ENCODE measurements around the gene WWOX.

Gene WWOX

GRCh38 chr16:78200023-78200389 is 100.6 kb downstream of the WWOX start:
- Histone ChIP-seq H3K4me1 (ENCODE audit: control insufficient read depth, insufficient read depth, low read length, poor library complexity, severe bottlenecking) (no peaks in the 10 kb centered on the region), H3K4me3 (ENCODE audit: insufficient read depth, low read depth, low read length, poor library complexity, severe bottlenecking) (no peak overlapping the region), H3K27ac (ENCODE audit: insufficient read depth, low read length, poor library complexity, severe bottlenecking) (no peak overlapping the region), H3K36me3 (ENCODE audit: control insufficient read depth, insufficient read depth, low read length) (no peaks in the 10 kb centered on the region), H3K9me3 (ENCODE audit: control insufficient read depth, low read length) (no peaks in the 10 kb centered on the region), H3K27me3 (replicated peaks; ENCODE audit: control insufficient read depth, insufficient read depth, low read length, poor library complexity, severe bottlenecking) (no peaks in the 10 kb centered on the region)
- DNase-seq: no peak

GRCh38 chr16:78200623-78201096 is 101.2 kb downstream of the WWOX start:
- Histone ChIP-seq H3K4me3 (ENCODE audit: insufficient read depth, low read depth, low read length, poor library complexity, severe bottlenecking) (no peak overlapping the region), H3K27me3 (replicated peaks; ENCODE audit: control insufficient read depth, insufficient read depth, low read length, poor library complexity, severe bottlenecking) (no peaks in the 10 kb centered on the region), H3K4me1 (ENCODE audit: control insufficient read depth, insufficient read depth, low read length, poor library complexity, severe bottlenecking) (no peaks in the 10 kb centered on the region), H3K9me3 (ENCODE audit: control insufficient read depth, low read length) (no peaks in the 10 kb centered on the region), H3K27ac (ENCODE audit: insufficient read depth, low read length, poor library complexity, severe bottlenecking) (no peak overlapping the region), H3K36me3 (ENCODE audit: control insufficient read depth, insufficient read depth, low read length) (no peaks in the 10 kb centered on the region)
- DNase-seq: no peak

GRCh38 chr16:78205506-78205905 is 106.1 kb downstream of the WWOX start:
- Histone ChIP-seq H3K27me3 (replicated peaks; ENCODE audit: control insufficient read depth, insufficient read depth, low read length, poor library complexity, severe bottlenecking) (no peaks in the 10 kb centered on the region), H3K36me3 (ENCODE audit: control insufficient read depth, insufficient read depth, low read length) (no peaks in the 10 kb centered on the region), H3K4me3 (ENCODE audit: insufficient read depth, low read depth, low read length, poor library complexity, severe bottlenecking) (no peak overlapping the region), H3K4me1 (ENCODE audit: control insufficient read depth, insufficient read depth, low read length, poor library complexity, severe bottlenecking) (no peaks in the 10 kb centered on the region), H3K27ac (ENCODE audit: insufficient read depth, low read length, poor library complexity, severe bottlenecking) (no peak overlapping the region), H3K9me3 (ENCODE audit: control insufficient read depth, low read length) (no peaks in the 10 kb centered on the region)
- DNase-seq: no peak

GRCh38 chr16:78206623-78207223 is 107.3 kb downstream of the WWOX start:
- Histone ChIP-seq H3K27me3 (replicated peaks; ENCODE audit: control insufficient read depth, insufficient read depth, low read length, poor library complexity, severe bottlenecking) (no peaks in the 10 kb centered on the region), H3K4me3 (ENCODE audit: insufficient read depth, low read depth, low read length, poor library complexity, severe bottlenecking) (no peak overlapping the region), H3K9me3 (ENCODE audit: control insufficient read depth, low read length) (no peaks in the 10 kb centered on the region), H3K4me1 (ENCODE audit: control insufficient read depth, insufficient read depth, low read length, poor library complexity, severe bottlenecking) (no peaks in the 10 kb centered on the region), H3K36me3 (ENCODE audit: control insufficient read depth, insufficient read depth, low read length) (no peaks in the 10 kb centered on the region), H3K27ac (ENCODE audit: insufficient read depth, low read length, poor library complexity, severe bottlenecking) (no peak overlapping the region)
- DNase-seq: no peak

- no peaks in the 10 kb centered on the region for H3K27me3 ChIP-seq (replicated peaks; ENCODE audit: control insufficient read depth, insufficient read depth, low read length, poor library complexity, severe bottlenecking)
- no peak overlapping the region for H3K27ac ChIP-seq (ENCODE audit: insufficient read depth, low read length, poor library complexity, severe bottlenecking)
- DNase-seq: no peak
- H3K36me3 ChIP-seq (ENCODE audit: control insufficient read depth, insufficient read depth, low read length): no peaks in the 10 kb centered on the region
- no peak overlapping the region for H3K4me3 ChIP-seq (ENCODE audit: insufficient read depth, low read depth, low read length, poor library complexity, severe bottlenecking)
- H3K9me3 ChIP-seq (ENCODE audit: control insufficient read depth, low read length): no peaks in the 10 kb centered on the region
- H3K4me1 ChIP-seq (ENCODE audit: control insufficient read depth, insufficient read depth, low read length, poor library complexity, severe bottlenecking): no peaks in the 10 kb centered on the region
These were observed 110.7 kb downstream of the WWOX start for GRCh38 chr16:78209951-78210661.

GRCh38 chr16:78211020-78211599 is 111.7 kb downstream of the WWOX start:
- no peaks in the 10 kb centered on the region for H3K4me1 ChIP-seq (ENCODE audit: control insufficient read depth, insufficient read depth, low read length, poor library complexity, severe bottlenecking)
- H3K9me3 ChIP-seq (ENCODE audit: control insufficient read depth, low read length): no peaks in the 10 kb centered on the region
- H3K27me3 ChIP-seq (replicated peaks; ENCODE audit: control insufficient read depth, insufficient read depth, low read length, poor library complexity, severe bottlenecking): no peaks in the 10 kb centered on the region
- no peaks in the 10 kb centered on the region for H3K36me3 ChIP-seq (ENCODE audit: control insufficient read depth, insufficient read depth, low read length)
- H3K4me3 ChIP-seq (ENCODE audit: insufficient read depth, low read depth, low read length, poor library complexity, severe bottlenecking): no peak overlapping the region
- DNase-seq: no peak
- no peak overlapping the region for H3K27ac ChIP-seq (ENCODE audit: insufficient read depth, low read length, poor library complexity, severe bottlenecking)

- DNase-seq: no peak
- H3K9me3 ChIP-seq (ENCODE audit: control insufficient read depth, low read length): no peaks in the 10 kb centered on the region
- no peaks in the 10 kb centered on the region for H3K27me3 ChIP-seq (replicated peaks; ENCODE audit: control insufficient read depth, insufficient read depth, low read length, poor library complexity, severe bottlenecking)
- H3K4me1 ChIP-seq (ENCODE audit: control insufficient read depth, insufficient read depth, low read length, poor library complexity, severe bottlenecking): no peaks in the 10 kb centered on the region
- no peaks in the 10 kb centered on the region for H3K36me3 ChIP-seq (ENCODE audit: control insufficient read depth, insufficient read depth, low read length)
- H3K4me3 ChIP-seq (ENCODE audit: insufficient read depth, low read depth, low read length, poor library complexity, severe bottlenecking): no peak overlapping the region
- no peak overlapping the region for H3K27ac ChIP-seq (ENCODE audit: insufficient read depth, low read length, poor library complexity, severe bottlenecking)
These were observed 112.5 kb downstream of the WWOX start for GRCh38 chr16:78211946-78212345.

- no peaks in the 10 kb centered on the region for H3K27me3 ChIP-seq (replicated peaks; ENCODE audit: control insufficient read depth, insufficient read depth, low read length, poor library complexity, severe bottlenecking)
- H3K9me3 ChIP-seq (ENCODE audit: control insufficient read depth, low read length): no peaks in the 10 kb centered on the region
- H3K36me3 ChIP-seq (ENCODE audit: control insufficient read depth, insufficient read depth, low read length): no peaks in the 10 kb centered on the region
- H3K27ac ChIP-seq (ENCODE audit: insufficient read depth, low read length, poor library complexity, severe bottlenecking): no peak overlapping the region
- H3K4me1 ChIP-seq (ENCODE audit: control insufficient read depth, insufficient read depth, low read length, poor library complexity, severe bottlenecking): no peaks in the 10 kb centered on the region
- H3K4me3 ChIP-seq (ENCODE audit: insufficient read depth, low read depth, low read length, poor library complexity, severe bottlenecking): no peak overlapping the region
- no peak for DNase-seq
These were observed 113.2 kb downstream of the WWOX start for GRCh38 chr16:78212674-78213073.

GRCh38 chr16:78213751-78214150 is 114.3 kb downstream of the WWOX start:
- DNase-seq: no peak
- Histone ChIP-seq H3K27ac (ENCODE audit: insufficient read depth, low read length, poor library complexity, severe bottlenecking) (no peak overlapping the region), H3K4me1 (ENCODE audit: control insufficient read depth, insufficient read depth, low read length, poor library complexity, severe bottlenecking) (no peaks in the 10 kb centered on the region), H3K4me3 (ENCODE audit: insufficient read depth, low read depth, low read length, poor library complexity, severe bottlenecking) (no peak overlapping the region), H3K9me3 (ENCODE audit: control insufficient read depth, low read length) (no peaks in the 10 kb centered on the region), H3K36me3 (ENCODE audit: control insufficient read depth, insufficient read depth, low read length) (no peaks in the 10 kb centered on the region), H3K27me3 (replicated peaks; ENCODE audit: control insufficient read depth, insufficient read depth, low read length, poor library complexity, severe bottlenecking) (no peaks in the 10 kb centered on the region)

GRCh38 chr16:78215222-78215621 is 115.8 kb downstream of the WWOX start:
- Histone ChIP-seq H3K27me3 (replicated peaks; ENCODE audit: control insufficient read depth, insufficient read depth, low read length, poor library complexity, severe bottlenecking) (no peaks in the 10 kb centered on the region), H3K9me3 (ENCODE audit: control insufficient read depth, low read length) (no peaks in the 10 kb centered on the region), H3K36me3 (ENCODE audit: control insufficient read depth, insufficient read depth, low read length) (no peaks in the 10 kb centered on the region), H3K27ac (ENCODE audit: insufficient read depth, low read length, poor library complexity, severe bottlenecking) (no peak overlapping the region), H3K4me1 (ENCODE audit: control insufficient read depth, insufficient read depth, low read length, poor library complexity, severe bottlenecking) (no peaks in the 10 kb centered on the region), H3K4me3 (ENCODE audit: insufficient read depth, low read depth, low read length, poor library complexity, severe bottlenecking) (no peak overlapping the region)
- DNase-seq: no peak
